ENCODE data around the gene CBLL1.

The CBLL1 gene

DNA sequence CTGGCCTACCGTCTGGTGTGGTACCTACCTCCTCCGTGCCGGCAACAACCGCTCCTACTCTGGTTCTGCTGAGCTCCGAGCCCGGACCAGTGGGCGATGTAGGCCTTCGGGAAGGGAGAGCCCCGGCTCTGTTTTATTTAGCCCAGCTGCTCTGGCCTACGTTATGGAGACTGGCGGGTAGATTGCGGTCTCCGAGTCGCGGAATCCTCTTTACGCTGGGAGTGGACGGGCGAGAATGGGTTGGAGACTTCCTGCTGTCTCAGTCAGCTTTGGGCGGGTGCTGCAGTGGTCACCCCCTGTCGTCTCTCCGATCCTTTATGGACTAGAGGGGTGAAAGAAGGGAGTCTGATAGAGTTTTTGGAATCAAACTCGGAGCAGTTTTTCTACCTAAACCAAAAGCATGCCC lies 406 bp downstream of the CBLL1 start:
- no peak for DNase-seq (ENCODE audit: low read depth)

DNA sequence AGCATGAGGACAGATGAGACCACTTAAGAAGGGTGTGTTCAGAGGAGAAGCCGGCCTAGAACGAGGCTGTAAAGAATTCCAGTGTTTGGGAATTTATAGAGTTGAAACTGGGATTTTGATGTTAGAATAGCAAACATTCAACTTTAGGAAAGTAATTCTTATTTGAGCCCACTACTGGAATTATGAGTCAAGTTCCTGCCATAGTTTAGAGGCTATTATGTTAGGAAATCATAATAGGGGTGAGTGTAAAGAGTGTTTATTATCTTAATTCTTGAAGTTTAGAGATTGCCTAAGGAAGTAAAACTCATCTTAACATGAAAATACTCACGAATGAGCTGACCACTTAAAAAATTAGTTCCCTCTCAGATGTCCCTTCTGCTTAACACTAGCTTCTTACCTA lies 2.1 kb downstream of the CBLL1 start:
- DNase-seq (ENCODE audit: low read depth): no peak

DNA sequence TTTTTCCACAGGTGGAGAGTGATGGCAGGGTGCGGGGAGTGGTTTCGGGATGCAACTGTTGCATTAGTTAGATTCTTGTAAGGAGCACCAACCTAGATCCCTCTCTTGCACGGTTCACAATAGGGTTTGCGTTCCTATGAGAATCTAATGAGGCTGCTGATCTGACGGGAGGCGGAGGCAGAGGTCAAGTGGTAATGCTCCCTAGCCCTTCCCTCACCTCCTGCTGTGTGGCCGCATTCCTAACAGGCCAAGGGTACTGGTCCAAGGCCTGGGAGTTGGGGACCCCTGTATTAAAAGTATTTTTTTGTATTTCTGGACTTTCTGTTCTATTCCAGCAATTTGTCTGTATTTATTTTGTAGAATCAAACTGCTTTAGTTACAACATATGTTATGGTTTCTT lies 7.2 kb downstream of the CBLL1 start:
- no peak for DNase-seq (ENCODE audit: low read depth)

DNA sequence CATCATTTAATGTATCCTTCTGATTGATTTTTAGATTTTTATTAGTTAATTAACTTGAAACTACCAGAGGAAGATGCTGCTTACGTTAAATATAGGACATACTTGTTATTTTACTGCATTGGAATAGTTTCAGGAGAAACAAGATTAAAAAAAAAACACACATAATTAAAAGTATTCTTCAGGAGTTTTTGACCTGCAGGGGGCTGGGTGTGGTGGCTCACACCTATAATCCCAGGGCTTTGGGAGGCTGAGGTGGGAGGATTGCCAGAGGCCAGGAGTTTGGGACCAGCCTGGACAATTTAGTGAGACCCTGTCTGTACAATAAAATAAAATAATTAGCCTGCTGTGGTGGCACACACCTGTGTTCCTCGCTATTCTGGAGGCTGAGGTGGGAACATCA lies 10.7 kb downstream of the CBLL1 start:
- no peak for DNase-seq (ENCODE audit: low read depth)

DNA sequence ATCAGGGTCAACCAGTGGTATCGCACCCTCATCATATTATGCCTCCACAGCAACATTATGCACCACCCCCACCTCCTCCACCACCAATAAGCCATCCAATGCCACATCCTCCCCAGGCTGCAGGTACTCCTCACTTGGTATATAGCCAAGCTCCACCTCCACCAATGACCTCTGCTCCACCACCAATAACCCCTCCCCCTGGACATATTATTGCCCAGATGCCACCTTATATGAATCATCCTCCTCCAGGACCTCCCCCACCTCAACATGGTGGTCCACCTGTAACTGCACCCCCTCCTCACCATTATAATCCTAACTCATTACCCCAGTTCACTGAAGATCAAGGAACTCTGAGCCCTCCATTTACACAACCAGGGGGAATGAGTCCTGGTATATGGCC lies 14.7 kb downstream of the CBLL1 start:
- DNase-seq (ENCODE audit: low read depth): no peak

DNA sequence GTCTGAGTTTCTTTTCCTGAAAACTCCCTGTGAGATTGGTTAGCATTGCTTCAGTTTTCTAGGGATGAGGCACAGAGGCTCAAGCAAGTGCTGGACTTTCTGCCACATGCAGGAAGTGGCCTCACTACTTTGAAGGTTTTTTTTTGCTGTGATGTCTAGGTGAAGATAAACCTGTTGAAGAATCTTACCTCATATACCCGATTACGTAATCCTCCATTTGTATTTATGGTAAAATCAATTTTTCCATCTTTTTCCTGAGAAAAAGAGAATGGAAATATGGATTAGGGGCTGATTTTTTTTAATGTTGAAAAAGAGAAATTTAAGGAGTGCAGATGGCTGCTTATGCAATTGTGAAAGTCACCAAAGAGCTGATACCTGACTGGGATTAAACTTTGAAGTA lies 23.4 kb downstream of the CBLL1 start:
- no peak for DNase-seq (ENCODE audit: low read depth)

DNA sequence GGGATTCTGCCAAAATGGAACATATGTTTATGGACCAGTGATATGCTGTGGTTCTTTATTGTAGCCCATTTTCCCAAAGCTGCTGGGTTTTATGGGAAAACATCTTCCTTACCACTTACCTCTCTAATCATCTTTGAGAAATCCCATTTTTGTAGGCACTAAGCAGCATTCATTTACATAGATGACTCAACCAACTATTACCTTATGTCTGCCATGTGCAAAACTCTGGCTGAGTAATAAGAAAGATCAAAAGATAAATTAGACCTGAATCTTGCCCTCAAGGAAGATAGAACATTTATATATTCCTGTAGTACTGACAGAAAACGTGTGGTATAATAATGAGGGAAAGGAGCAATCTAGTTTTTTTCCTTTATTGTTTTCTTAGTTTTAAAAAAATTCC lies 24.3 kb downstream of the CBLL1 start:
- peak; percentile 25 for DNase-seq (ENCODE audit: low read depth)

DNA sequence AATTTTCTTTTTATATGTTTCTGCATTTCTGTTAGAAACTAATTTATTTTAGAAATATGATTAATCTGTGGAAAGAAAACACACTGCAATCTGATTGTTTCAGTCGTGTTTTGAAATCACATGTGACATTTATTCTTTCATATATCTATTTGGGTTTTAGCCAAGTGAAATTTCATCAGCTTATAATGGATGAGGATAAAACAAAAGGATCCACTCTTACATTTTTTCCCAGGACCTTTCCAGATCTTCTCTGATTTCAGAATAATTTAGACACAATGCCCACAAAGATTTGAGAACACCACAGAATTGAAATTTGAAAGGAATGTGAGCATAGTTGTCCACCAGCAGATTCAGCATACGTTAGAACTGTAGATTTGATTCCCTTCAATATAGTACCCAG lies 29.1 kb downstream of the CBLL1 start:
- no peak for DNase-seq (ENCODE audit: low read depth)

DNA sequence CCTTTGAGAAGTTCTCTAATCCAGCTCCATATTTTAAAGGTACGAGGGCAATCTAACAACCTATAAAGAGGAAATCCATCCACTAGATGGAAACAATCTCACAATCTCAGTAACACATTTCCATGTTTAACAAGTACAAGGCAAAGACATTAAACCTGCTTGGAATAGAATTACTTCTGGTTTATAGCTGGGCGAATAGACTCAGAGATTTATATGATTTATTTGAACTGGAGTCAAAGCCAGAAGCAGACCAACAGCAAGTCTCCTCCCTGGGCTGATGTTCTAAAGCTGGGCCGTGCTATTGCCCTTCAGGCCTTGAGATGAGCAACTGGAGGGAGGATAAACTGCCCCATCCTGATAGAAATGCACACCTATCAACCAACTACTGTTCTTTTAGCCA lies 33.8 kb downstream of the CBLL1 start:
- no peak for DNase-seq (ENCODE audit: low read depth)

DNA sequence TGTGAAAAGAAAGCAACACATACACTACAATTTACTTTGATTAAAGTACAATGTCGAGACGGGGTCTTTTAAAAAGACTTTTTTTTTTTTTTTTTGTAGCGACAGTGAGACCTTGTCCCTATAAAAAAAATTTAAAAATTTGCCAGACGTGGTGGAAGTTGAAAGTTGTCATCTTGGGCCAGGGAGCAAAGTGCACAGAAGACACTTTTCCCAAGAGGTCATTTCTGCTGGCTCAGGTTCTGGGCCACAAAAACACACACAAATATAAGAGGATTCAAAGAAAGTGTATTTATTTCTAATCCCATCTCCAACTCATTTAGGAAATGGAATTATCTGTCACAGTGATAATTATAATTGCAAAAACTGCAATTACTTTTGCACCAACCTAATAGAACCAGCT lies 34.3 kb downstream of the CBLL1 start:
- no peak for DNase-seq (ENCODE audit: low read depth)

DNA sequence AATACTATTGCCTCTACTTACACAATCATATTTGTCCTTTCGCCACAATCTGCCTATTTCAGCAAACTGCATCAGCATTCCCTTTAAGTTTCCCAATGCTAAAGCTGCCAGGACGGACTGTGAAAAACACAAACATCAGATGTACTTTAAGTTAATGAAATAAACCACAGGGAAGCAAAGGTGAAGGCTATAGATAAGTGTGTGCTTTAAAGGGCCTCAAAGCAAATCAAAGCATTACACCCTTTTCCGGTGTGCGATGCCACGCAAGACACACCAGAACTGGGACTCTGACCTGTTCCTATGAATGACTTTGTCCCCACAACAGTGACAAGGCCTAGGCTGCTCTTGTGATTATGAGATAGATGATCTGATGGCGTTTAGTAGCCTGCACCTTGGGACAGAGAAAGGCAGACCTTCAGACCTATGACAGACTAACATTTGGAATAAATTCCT lies 35.7 kb downstream of the CBLL1 start:
- DNase-seq (ENCODE audit: low read depth): peak; percentile 51

DNA sequence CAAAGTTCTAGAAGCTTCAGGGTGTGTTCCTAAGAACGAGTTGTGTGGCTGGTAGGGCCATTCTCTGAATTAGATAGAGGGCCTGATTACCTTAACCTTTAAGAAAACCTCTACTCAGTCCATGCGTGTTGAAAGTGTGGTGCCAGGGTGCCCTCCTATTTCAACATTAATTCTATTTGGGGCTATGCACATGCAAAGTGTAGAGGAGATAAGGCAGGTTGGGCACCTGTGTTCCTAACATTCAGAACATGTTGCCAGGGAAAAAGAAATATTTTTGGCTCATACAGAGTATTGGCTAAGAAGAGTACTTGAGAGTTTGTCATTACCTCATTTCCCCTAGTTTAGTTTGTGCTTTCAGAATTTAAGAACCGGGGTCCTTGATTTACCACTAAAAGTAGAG lies 38.4 kb downstream of the CBLL1 start:
- DNase-seq (ENCODE audit: low read depth): no peak

DNA sequence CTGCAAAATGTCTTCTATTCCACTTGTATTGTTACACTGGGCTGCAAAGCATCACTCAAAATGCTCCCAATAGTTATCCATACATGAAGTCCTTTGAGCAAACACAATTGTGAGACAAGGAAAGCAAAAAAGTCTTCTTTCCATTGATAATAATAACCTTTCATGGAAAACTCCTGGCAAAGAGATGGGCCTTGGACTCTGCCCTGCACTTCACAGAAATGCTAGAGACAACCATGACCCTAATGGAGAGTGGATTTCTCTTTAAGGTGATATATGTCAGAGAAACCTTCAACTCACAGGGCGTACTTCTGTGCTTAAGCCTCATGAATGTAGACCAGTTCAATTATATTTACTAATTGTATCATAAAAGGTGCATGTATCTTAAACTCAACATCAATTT lies 39.7 kb downstream of the CBLL1 start:
- no peak for DNase-seq (ENCODE audit: low read depth)

DNA sequence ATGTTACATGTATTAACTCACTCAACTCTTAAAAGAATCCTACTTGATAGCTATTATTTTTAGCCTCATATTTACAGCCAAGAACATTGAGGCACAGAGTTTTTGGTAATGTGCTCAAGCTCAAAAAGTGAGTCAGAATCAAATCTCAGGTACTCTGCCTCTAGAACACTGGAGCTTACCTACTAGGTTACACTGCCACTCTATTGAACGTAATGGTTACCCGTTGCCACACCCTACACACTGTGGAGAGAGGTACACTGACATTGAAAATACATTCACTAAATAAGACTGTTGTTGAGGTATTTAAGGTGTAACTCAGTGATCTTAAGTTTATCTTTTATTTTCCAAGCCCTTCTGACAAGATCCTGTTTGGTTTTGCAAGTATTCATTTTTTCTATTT lies 41.2 kb downstream of the CBLL1 start:
- DNase-seq (ENCODE audit: low read depth): no peak

DNA sequence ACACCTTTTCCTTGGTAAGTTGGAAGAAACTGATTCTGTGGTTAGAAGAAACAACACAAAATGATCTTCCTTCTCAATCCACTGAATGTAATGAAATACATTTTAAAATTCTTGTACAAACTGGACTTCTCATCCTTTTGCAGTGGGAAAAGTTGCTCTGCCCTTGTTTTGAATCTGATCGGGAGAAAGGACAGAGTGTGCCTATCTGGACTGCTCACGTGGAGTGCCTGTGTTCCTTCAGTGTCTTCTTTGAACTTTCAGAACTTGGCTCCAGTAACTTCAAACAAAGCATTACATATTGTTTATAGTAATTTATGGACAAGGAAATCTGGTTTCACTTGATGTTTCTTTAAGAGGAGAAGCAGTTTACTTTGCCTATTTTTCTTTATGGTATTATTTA lies 42.0 kb downstream of the CBLL1 start:
- DNase-seq (ENCODE audit: low read depth): peak; percentile 14

DNA sequence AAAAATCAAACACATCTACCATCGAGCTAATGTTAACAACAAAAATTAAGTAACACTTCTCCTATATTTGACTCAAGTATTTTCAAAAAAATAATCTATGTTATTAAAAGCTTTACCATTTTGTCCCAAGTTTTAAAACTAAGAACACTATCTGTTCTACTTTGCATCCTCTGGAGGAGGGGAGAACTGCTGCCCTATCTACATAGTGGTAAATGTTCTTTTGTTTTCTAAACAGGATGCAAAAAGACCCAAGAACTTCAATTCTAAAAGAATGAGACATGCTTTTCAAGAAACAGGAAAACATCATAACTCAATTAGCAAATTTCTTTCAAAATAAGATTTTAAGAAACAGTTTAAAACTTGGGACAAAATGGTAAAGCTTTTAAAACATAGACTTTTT lies 44.3 kb downstream of the CBLL1 start:
- DNase-seq (ENCODE audit: low read depth): no peak

DNA sequence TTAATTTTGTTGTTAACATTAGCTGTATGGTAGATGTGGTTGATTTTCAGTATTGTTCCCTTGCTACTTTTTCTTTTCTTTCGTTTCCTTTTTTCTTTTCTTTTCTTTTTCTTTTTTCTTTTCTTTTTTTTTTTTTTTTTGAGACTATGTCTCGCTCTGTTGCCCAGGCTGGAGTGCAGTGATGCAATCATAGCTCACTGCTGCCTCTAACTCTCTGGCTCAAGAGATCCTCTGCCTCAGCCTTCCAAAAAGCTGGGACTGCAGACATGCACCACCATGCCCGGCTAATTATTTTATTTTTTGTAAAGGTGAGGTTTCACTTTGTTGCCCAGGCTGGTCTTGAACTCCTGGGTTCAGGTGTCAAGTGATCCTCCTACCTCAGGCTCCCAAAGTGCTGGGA lies 44.7 kb downstream of the CBLL1 start:
- DNase-seq (ENCODE audit: low read depth): no peak

DNA sequence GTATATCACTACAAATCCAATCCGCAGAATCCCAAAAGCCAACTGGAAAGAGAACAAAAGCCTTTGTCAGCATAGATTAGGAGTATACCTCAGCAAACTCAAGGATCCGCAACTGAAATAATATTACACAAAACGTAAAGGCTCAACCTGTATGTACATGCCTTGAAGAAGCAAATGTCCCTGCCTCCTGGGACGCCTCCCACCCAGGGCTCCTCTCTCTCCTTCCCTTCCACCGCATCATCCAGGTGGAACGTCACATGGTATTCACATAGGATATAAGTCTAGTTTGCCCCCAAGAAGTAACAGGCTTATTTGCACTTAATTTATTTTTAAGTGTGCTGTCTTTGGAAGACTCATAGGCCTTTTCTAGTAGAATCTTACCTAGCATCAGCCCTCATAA lies 45.7 kb downstream of the CBLL1 start:
- DNase-seq (ENCODE audit: low read depth): no peak

DNA sequence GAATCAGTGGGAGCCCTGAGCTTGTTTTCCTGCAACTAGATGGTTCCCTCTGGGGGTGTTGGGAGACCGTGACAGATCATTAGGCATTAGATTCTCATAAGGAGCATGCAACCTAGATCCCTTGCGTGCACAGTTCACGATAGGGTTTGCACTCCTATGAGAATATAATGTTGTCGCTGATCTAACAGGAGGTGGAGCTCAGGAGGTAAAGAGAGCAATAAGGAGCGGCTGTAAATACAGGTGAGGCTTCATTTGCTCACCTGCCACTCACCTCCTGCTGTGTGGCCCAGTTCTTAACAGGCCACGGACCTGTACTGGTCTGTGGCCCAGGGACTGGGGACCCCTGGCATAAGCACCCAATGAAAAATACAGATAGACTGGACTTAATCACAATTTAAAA lies 48.4 kb downstream of the CBLL1 start:
- no peak for DNase-seq (ENCODE audit: low read depth)

DNA sequence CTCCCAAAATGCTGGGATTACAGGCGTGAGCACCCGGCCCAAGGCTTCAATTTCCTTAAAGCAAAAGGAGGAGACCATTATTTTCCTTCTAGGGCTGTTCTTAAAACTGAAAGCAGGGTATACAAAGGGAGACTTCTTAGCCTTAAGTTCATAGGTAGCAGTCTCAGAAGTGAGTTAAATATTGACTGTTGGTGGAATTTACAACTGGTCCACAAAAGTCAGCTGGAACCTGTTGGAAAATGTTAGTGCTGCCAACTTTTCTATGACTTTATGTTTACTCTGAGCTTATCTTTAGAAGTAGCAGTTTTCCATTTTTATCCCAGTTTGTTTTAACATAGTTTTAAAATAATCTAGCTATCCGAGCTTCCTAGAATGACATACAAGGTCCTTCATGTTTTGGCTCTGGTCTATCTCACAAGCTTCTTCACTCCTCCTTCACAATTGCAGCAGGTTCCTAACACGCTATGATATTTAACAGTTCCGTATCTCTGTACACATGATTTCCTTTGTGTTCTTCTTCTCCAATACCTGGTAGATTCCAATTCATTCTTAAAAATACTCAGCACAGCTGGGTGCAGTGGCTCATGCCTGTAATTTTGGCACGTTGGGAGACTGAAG lies 55.8 kb downstream of the CBLL1 start:
- DNase-seq (ENCODE audit: low read depth): no peak

DNA sequence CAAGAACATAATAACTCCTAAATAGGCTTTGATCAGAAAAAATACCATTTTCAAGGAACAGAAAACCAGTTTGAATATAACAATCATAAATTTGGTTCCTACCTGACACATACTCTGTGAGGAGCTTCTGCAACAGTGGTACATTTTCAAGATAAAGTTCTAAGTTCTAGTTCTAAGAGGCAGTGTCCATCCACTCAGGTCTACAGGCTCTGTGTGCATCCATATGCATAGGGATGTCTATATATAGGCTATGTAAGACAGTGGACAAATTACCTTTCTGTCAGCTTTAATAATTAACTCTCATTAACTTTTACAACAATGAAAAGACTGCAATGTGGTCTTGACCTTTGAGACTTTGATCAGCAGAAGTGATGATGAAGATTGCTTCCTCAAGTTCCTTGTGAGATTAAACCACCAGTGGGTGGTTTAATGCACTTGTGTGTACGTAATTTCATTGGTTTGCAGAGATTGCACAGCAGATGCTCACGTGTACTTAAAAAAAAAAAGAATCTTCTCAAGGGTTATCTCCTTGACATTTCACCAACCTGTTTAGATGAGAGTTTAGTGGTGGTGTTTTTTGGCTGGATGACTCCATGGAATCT lies 59.2 kb downstream of the CBLL1 start, which contains the start of gene SLC26A3:
Gene SLC26A3 (minus strand): TSS at position 215 of the 602 bp plus-strand sequence. CDS start 8,714 bp downstream, outside the sequence.
- DNase-seq (ENCODE audit: low read depth): no peak

DNA sequence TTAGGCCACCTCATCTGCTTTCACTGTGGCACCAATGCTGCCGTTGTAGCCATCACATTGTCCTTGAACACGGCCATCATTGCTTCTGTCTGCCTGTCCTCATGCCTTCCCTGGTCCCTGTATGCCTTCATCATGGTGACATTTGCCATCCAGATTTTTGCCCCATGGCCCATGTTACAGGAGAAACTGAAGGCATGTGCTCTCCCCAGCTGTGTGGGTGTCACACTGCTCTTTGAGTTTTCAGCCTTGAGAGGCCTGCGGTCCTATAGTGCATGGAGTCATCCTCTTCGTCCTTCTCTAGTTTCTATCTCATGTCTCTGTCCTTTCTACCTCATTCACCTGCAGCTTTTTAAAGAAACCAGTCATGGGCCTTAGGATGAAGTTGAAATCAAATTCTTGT lies 65.2 kb downstream of the CBLL1 start:
- no peak for DNase-seq (ENCODE audit: low read depth)

DNA sequence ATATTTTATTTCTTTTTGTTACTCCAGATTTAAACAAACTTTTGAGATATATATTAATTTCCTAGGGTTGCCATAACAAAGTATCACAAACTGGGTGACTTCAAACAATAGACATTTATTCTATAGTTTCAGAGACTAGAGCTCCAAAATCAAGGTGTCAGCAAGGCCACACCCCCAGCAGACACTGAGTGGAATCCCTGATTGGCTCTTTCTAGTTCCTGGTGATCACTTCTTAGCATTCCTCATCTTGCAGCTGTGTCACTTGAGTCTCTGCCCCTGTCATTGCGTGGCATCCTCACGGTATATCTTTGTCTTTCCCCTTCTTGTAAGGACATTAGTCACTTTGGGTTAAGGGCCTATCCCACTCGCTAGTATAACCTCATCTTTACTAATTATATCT lies 66.7 kb downstream of the CBLL1 start:
- no peak for DNase-seq (ENCODE audit: low read depth)

Data from amniotic epithelial cell (primary cell).